T-helper 9 cell (primary cell): Measurements from ENCODE around the gene RIPOR2.
"Not testable (repeated sequence)": the region's sequence is repeated elsewhere in the genome, so short reads cannot be mapped to it uniquely, and the experiment has no call there.

Source experiments
- DNase-seq: peaks from one replicate; pipeline ENCODE4 v3.0.0-alpha.2; 2020

The RIPOR2 gene

GRCh38 chr6:24901698-24902328 is 33.9 kb downstream of the RIPOR2 start:
- no peak for DNase-seq

DNA sequence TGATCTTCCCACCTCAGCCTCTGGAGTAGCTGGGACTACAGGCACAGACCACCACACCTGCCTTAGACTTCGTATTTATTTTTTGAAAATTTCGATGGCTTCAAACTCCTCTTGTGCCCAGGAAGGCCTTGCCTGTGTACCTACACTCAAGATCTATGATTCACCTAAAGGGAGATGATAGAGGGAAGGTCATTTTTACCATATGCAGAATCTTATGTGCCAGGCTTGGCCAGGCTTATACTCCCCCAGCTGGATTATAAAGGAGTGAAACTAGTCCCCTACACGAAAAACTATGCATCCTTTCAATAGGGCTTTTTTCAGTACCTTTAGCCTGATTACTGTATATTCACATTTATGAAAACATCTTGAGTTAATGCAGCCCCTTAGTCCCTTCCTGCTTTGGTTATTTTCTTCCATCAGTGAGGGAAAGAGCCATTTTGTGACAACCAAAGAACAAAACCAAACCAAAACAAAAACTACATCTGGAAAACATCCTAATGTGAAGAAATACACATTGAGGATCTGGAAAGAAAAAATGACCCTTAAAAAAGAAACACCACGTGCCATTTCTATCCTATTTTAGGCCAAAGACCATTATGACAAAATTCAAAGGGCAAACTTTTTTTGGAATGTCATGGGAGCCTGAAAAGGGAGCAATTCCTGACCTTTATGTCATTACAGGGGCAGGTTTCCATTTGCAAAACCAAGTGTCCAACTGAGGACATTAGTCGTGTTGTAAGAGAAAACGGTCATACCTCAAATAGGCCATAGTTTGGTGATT is 34.7 kb downstream of the RIPOR2 start:
- DNase-seq: no peak

- DNase-seq: no peak
Observed at GRCh38 chr6:24899997-24900325, 35.8 kb downstream of the RIPOR2 start.

DNA sequence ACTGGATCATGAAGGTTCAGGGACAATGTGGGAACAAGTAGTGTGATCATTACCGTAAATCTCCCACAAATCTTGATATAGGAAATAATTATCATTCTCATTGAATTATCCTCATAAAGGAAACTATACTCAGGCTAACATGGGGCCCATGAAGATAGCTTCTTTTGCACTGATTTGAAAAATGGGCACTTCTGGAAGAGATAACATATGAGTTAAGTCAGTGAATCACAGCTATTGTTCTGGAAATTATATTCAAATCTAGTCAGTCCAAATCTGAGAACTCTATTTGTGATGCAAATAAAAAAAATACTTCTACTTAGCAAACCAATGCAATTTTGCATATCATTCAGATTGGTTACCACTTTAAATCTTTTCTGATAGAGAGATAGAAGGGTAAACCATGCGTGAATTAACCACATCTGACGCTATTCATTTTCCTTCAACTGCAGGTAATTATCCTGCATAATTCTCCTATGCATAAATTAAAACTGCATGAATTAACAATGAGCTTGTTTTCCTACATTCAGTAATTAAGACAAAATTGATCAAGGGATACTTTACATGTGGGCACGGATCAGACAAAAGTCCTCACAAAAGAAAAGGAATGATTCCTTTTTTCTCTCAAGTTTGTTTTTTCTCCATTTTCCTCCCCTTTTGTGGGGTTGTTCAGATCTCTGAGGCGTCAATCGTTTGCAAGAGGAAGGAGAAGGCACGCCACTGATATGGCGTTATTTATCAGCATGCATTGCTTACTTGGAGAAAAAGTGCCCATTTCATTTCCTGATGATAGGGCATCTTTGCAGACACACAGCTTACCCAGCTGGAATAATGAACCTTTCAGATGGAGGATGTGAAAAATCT is 36.4 kb downstream of the RIPOR2 start:
- DNase-seq: no peak

GRCh38 chr6:24898676-24899075 is 37.1 kb downstream of the RIPOR2 start:
- DNase-seq: no peak

DNA sequence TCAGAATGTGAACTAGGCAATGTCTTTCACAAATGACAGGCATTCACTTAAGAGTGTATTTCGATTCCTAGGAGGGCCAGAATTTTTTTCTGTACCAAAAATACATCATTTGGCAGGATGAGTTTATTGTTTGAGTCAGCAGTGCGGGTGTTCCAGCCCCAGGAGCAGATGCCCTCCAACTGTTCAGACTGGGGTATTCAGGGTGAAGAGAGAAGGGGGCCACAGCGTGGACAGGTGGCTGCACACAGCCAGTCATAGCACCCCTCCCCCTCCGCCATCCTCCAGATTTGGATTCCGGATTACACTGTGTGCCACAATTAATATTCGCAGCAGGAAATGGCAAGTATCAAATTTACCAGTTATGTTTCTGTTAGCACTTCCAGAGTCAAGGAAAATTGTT is 38.6 kb downstream of the RIPOR2 start:
- DNase-seq: no peak

- DNase-seq: no peak
Observed at GRCh38 chr6:24893342-24893850, 42.4 kb downstream of the RIPOR2 start.

- DNase-seq: no peak
Observed at GRCh38 chr6:24891004-24891403, 44.8 kb downstream of the RIPOR2 start.

GRCh38 chr6:24890471-24890870 is 45.3 kb downstream of the RIPOR2 start:
- no peak for DNase-seq

DNA sequence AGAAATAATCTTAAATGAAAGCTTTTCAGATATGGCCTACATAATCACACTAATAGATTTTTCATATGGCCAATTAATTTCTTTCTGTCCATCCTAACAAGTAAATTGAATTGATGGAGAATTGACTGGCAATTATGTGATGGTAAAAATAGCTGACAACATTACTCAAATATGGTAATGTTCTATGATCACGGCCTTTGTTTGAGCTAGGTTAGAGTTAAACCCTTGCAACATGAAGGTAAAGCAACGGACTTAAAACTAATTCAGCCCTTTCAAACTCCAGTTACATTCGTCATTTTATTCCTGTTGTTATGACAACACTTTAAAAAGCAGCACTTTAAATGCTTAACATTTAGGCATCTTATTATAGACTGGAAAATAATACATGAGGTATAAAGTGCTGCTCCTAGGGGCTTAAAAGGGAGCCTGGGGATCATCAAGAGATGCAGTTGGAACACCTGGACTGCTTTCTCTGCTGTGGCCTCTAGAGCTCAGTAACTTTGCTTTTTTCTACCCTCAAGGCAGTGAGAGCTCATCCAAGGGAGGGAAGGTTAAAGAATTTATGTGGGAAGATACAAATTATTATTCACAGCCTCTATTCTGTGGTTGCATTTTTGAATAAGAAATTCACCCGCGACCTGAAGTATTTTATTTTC is 46.9 kb downstream of the RIPOR2 start:
- no peak for DNase-seq

DNA sequence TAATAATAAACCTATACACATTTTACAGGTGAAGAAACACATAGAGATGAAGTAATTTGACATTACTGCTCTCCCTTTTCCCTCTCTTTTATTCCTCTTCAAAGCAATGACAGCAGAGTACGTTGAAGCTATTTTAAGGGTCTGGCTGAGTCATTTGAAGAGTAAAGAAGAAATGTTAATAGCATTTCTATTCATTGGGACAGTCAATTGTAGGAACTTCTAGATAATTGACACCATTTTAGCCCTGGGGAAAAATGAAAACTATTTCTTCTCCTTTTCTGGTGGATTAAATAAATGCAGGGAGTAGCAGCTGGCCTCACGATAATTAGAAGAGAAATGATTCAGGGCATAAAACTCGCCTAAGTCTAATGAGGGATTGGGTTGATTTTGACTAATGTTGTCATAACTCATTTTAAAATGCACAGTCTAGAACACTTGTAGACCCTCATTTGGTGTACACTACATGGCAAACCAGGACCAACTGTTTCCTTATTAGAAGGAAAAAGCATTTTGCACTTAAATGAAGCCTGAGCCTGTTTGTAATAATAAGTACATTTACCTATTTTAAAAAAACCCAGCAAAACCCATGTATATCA is 48.1 kb downstream of the RIPOR2 start:
- DNase-seq: no peak

- DNase-seq: no peak
Observed at GRCh38 chr6:24883618-24884017, 52.1 kb downstream of the RIPOR2 start.

GRCh38 chr6:24882835-24883555 is 52.8 kb downstream of the RIPOR2 start:
- no peak for DNase-seq

DNA sequence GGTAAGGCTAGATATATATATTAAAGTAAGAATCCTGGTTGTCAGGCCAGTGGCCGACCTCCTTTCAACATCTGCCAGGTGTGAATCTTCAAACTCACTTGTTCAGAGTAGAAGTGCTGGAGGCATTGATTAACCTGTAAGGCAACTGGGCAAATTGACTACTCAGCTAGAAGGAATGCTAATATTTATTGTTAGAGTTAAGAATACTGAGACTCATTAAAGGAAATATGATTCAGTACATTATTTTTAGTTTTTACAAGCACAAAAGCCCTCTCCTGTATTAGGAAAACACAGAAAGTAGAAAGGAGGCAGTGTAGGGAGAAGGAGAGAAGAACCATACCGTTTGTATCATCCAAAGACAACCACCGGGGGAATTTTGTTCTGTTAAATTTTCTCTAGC is 53.5 kb downstream of the RIPOR2 start:
- no peak for DNase-seq

DNA sequence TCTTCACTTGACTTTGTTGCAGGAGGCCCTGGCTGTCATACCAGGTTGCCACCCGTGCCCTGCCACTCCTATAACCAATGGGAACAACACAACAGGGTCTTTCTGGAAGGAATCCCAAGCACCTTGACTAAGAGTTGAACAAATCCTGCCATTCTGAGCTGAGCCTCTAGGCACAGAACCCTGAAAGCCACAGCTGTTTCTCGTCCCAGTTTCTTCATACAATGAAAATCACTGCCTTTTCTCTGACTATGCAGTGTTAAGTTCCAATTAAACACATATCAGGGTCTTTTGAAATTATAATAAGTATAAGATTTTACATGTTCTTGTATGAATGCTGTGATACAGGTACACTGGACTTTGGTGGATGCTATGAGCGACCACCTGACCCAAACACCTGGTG is 54.4 kb downstream of the RIPOR2 start:
- DNase-seq: no peak

GRCh38 chr6:24880451-24880850 is 55.3 kb downstream of the RIPOR2 start:
- DNase-seq: no peak

DNA sequence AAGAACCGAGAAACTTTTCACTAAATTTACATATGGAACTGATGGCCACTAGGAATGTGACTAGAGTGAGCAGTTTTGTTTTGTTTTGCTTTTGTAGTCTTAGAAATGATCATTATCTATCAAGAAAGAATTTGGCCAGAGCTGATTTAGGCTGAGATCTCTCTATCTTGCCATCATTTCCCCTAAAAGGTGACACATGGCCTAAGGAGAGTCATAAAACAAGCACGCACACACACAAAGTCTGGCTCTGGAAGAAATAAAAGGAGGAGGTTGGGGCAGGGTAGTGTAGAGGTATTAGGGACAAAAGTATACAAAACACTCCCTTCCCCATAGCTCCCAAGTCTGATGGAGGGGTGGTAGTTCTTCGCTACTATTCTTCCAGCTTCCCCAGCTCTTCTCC is 56.4 kb downstream of the RIPOR2 start:
- no peak for DNase-seq

GRCh38 chr6:24877747-24878146 is 58.0 kb downstream of the RIPOR2 start:
- not testable (repeated sequence) for DNase-seq

- no peak for DNase-seq
Observed at GRCh38 chr6:24876499-24877465, 59.0 kb downstream of the RIPOR2 start.

GRCh38 chr6:24875534-24875901 is 60.2 kb downstream of the RIPOR2 start:
- DNase-seq: no peak
